HG03108 (cell line): ENCODE results near the gene FAM222A.

ENCODE experiments used
- ATAC-seq: cut with Tn5 transposase; IDR thresholded peaks from one replicate; pipeline ENCODE4 v1.9.1; 2021; ENCODE audit warnings: moderate library complexity; ENCODE audit not compliant: unreplicated experiment

FAM222A gene

GRCh38 chr12:109736552-109737108 lies 23.0 kb downstream of the FAM222A start:
- ATAC-seq, result no peak

GRCh38 chr12:109737126-109737525 lies 23.5 kb downstream of the FAM222A start:
- no peak for ATAC-seq

- no peak for ATAC-seq
These were observed 24.0 kb downstream of the FAM222A start for GRCh38 chr12:109737631-109738030.

GRCh38 chr12:109738209-109738608 lies 24.6 kb downstream of the FAM222A start:
- no peak for ATAC-seq

- ATAC-seq, result no peak
These were observed 25.4 kb downstream of the FAM222A start for GRCh38 chr12:109738878-109739665.

- ATAC-seq, result no peak
These were observed 26.4 kb downstream of the FAM222A start for GRCh38 chr12:109739747-109740693.

GRCh38 chr12:109740694-109741245 lies 27.1 kb downstream of the FAM222A start:
- ATAC-seq, result no peak

GRCh38 chr12:109741286-109741969 lies 27.8 kb downstream of the FAM222A start:
- no peak for ATAC-seq

GRCh38 chr12:109741970-109742703 lies 28.5 kb downstream of the FAM222A start:
- no peak for ATAC-seq

- no peak for ATAC-seq
These were observed 29.7 kb downstream of the FAM222A start for GRCh38 chr12:109743076-109743910.

- ATAC-seq, result no peak
These were observed 30.4 kb downstream of the FAM222A start for GRCh38 chr12:109744026-109744425.

- no peak for ATAC-seq
These were observed 31.6 kb downstream of the FAM222A start for GRCh38 chr12:109744986-109745942.

- no peak for ATAC-seq
These were observed 38.8 kb downstream of the FAM222A start for GRCh38 chr12:109752117-109753053.

GRCh38 chr12:109753054-109753401 lies 39.4 kb downstream of the FAM222A start:
- ATAC-seq, result no peak

GRCh38 chr12:109753959-109754358 lies 40.3 kb downstream of the FAM222A start:
- no peak for ATAC-seq

- no peak for ATAC-seq
These were observed 42.8 kb downstream of the FAM222A start for GRCh38 chr12:109756457-109756856.

- no peak for ATAC-seq
These were observed 44.1 kb downstream of the FAM222A start for GRCh38 chr12:109757671-109758265.
